Uterus (tissue), 2 donors: ENCODE results near the gene FGF7.

Source experiments
- CTCF ChIP-seq, 4 experiments: fragments of 200-600 bp in 2 of 4; fragments of 450-650 bp in 2 of 4; sonication (generic) in 2 of 4; IDR thresholded peaks; one replicate each; pipeline ENCODE4 v1.5.1; 2016 to 2019; ENCODE audit warnings: antibody characterized with exemption in 4 of 4, mild to moderate bottlenecking in 2 of 4, moderate library complexity in 1 of 4
- POLR2A ChIP-seq, 2 donors: fragments of 450-650 bp; IDR thresholded peaks; one replicate each; pipeline ENCODE4 v1.6.1; 2016; ENCODE audit warnings: antibody characterized with exemption in 2 of 2, mild to moderate bottlenecking in 1 of 2, moderate library complexity in 1 of 2

- TF ChIP-seq CTCF (IDR thresholded peaks at IDR 0.05) (no peak), POLR2A (IDR thresholded peaks at IDR 0.05) (no peak)
Observed at GRCh38 chr15:49430046-49430445, 7.0 kb downstream of the FGF7 start.
